MCF 10A (cell line): ENCODE measurements around the gene SEMA7A. TPM values are rescaled to one million over a fixed set of nuclear protein-coding genes. Genes with fewer than 3 reads are reported as not detected.

Source experiments
- BruUV-seq: library from RNA; stranded (reverse); fragments of 400-500 nt; replicated peaks from 2 replicates; lab custom pipeline; 2021; lab: Mats Ljungman, UMichigan
- CTCF ChIA-PET: fragments of 300-600 bp; sonication (Branson Sonifier 250); formaldehyde crosslinking; extraction: SDS; loops from one replicate; lab custom pipeline; 2021; ENCODE audit warnings: antibody characterized with exemption, inconsistent platforms; lab: Yijun Ruan, JAX
- POLR2A ChIA-PET: fragments of 300-600, 350-650 bp; sonication (Branson Sonifier 250); formaldehyde crosslinking; extraction: SDS; loops from one replicate; lab custom pipeline; 2020; ENCODE audit warnings: antibody characterized with exemption, inconsistent platforms; lab: Yijun Ruan, JAX
- DNase-seq: peaks from one replicate; pipeline ENCODE4 v3.0.0-alpha.2; 2018; ENCODE audit not compliant: unreplicated experiment
- H3K27ac Mint-ChIP-seq: one replicate; pipeline ENCODE4 v1.8.0; 2022; ENCODE audit warnings: mild to moderate bottlenecking, low read depth, mixed read lengths; ENCODE audit not compliant: unreplicated experiment
- H3K27me3 Mint-ChIP-seq: one replicate; pipeline ENCODE4 v1.8.0; 2022; ENCODE audit warnings: mixed read lengths; ENCODE audit not compliant: insufficient read depth, unreplicated experiment
- H3K36me3 Mint-ChIP-seq: one replicate; pipeline ENCODE4 v1.8.0; 2022; ENCODE audit warnings: mild to moderate bottlenecking, moderate library complexity, mixed read lengths; ENCODE audit not compliant: insufficient read depth, unreplicated experiment
- H3K4me1 Mint-ChIP-seq: one replicate; pipeline ENCODE4 v1.8.0; 2022; ENCODE audit warnings: mixed read lengths; ENCODE audit not compliant: insufficient read depth, unreplicated experiment
- H3K4me3 Mint-ChIP-seq: one replicate; pipeline ENCODE4 v1.8.0; 2022; ENCODE audit warnings: mild to moderate bottlenecking, moderate library complexity, mixed read lengths; ENCODE audit not compliant: unreplicated experiment
- H3K9me3 Mint-ChIP-seq: one replicate; pipeline ENCODE4 v1.8.0; 2022; ENCODE audit warnings: mixed read lengths; ENCODE audit not compliant: unreplicated experiment
- CTCF ChIP-seq: fragments of 200-600 bp; IDR thresholded peaks from one replicate; pipeline ENCODE4 v1.8.0; 2022; ENCODE audit warnings: antibody characterized with exemption, mild to moderate bottlenecking; ENCODE audit not compliant: unreplicated experiment
- intact Hi-C: fragments of 100-400 bp; cut with micrococcal nuclease; formaldehyde crosslinking; loops from 2 replicates; pipeline ENCODE4 v1.14.1; 2022
- total RNA-seq: library from RNA; stranded (reverse); gene quantifications from 2 replicates; pipeline ENCODE4 v1.2.3, GENCODE V29; 2022

Gene SEMA7A
- total RNA-seq, 1 experiment from 2014 or later = 1.6 TPM

GRCh38 chr15:74403991-74404563 lies 29.7 kb downstream of the SEMA7A start:
- no peak overlapping the region for H3K27ac Mint-ChIP-seq
- BruUV-seq = no TSS peak
- H3K27me3 Mint-ChIP-seq = no peaks in the 10 kb centered on the region
- H3K4me1 Mint-ChIP-seq = peaks cover 26% of the 10 kb centered on the region
- ChIA-PET CTCF (interaction anchor here (1.9 kb wide), 1 partner anchor 22 kb away, joined by 8 read pairs; no protein-coding TSS in a partner anchor), POLR2A (no interaction called here)
- no peak for DNase-seq
- intact Hi-C loops = no loop called here
- H3K36me3 Mint-ChIP-seq = peaks cover 4% of the 10 kb centered on the region
- H3K4me3 Mint-ChIP-seq = no peak overlapping the region
- H3K9me3 Mint-ChIP-seq = no peaks in the 10 kb centered on the region
- no peak for TF ChIP-seq CTCF

GRCh38 chr15:74403588-74403919 lies 30.2 kb downstream of the SEMA7A start:
- Mint-ChIP-seq H3K9me3 (no peaks in the 10 kb centered on the region), H3K4me1 (peaks cover 26% of the 10 kb centered on the region), H3K4me3 (no peak overlapping the region), H3K27ac (no peak overlapping the region), H3K27me3 (no peaks in the 10 kb centered on the region), H3K36me3 (peaks cover 3% of the 10 kb centered on the region)
- no TSS peak for BruUV-seq
- DNase-seq = no peak
- TF ChIP-seq CTCF = no peak
- CTCF ChIA-PET = interaction anchor here (1.0 to 1.9 kb wide), 2 partner anchors 21 to 96 kb away, joined by 4 to 8 read pairs; no protein-coding TSS in a partner anchor
- intact Hi-C loops = no loop called here
- POLR2A ChIA-PET = no interaction called here

GRCh38 chr15:74402873-74403587 lies 30.7 kb downstream of the SEMA7A start:
- H3K4me3 Mint-ChIP-seq = no peak overlapping the region
- no peaks in the 10 kb centered on the region for H3K36me3 Mint-ChIP-seq
- no peak overlapping the region for H3K27ac Mint-ChIP-seq
- CTCF ChIA-PET = interaction anchor here (0.6 to 1.9 kb wide), 4 partner anchors 21 to 347 kb away, joined by 3 to 8 read pairs (median 4); no protein-coding TSS in a partner anchor
- intact Hi-C loops = no loop called here
- H3K4me1 Mint-ChIP-seq = peaks cover 26% of the 10 kb centered on the region
- no peaks in the 10 kb centered on the region for H3K9me3 Mint-ChIP-seq
- TF ChIP-seq CTCF = no peak
- POLR2A ChIA-PET = interaction anchor here (1.1 kb wide), 1 partner anchor 19 kb away, joined by 3 read pairs; no protein-coding TSS in a partner anchor
- BruUV-seq = no TSS peak
- no peaks in the 10 kb centered on the region for H3K27me3 Mint-ChIP-seq
- no peak for DNase-seq

GRCh38 chr15:74402337-74402841 lies 31.4 kb downstream of the SEMA7A start:
- no peak for DNase-seq
- H3K4me1 Mint-ChIP-seq = peaks cover 22% of the 10 kb centered on the region
- no peaks in the 10 kb centered on the region for H3K9me3 Mint-ChIP-seq
- no peak overlapping the region for H3K4me3 Mint-ChIP-seq
- intact Hi-C loops = no loop called here
- no peak for TF ChIP-seq CTCF
- H3K27me3 Mint-ChIP-seq = no peaks in the 10 kb centered on the region
- no TSS peak for BruUV-seq
- ChIA-PET POLR2A (interaction anchor here (1.1 kb wide), 1 partner anchor 19 kb away, joined by 3 read pairs; no protein-coding TSS in a partner anchor), CTCF (interaction anchor here (0.6 to 1.9 kb wide), 4 partner anchors 20 to 347 kb away, joined by 3 to 8 read pairs (median 4); no protein-coding TSS in a partner anchor)
- no peak overlapping the region for H3K27ac Mint-ChIP-seq
- no peaks in the 10 kb centered on the region for H3K36me3 Mint-ChIP-seq
